HepG2 (cell line): ENCODE data around the gene PIR. TPM values are rescaled to one million over a fixed set of nuclear protein-coding genes. Genes with fewer than 3 reads are reported as not detected.
A peak's percentile ranks its signal among the peaks of the same experiment; 100 is the strongest.

Source experiments
- ADNP ChIP-seq: sonication (generic); formaldehyde crosslinking; IDR thresholded peaks from 2 replicates; pipeline ENCODE4 v1.4.0; 2020; ENCODE audit warnings: missing genetic modification reagents
- AGO1 ChIP-seq: fragments of 200-400 bp; formaldehyde crosslinking; IDR thresholded peaks from 2 replicates; pipeline ENCODE4 v1.6.1; 2017; ENCODE audit warnings: mild to moderate bottlenecking, low read depth, low read length, moderate library complexity; ENCODE audit not compliant: poor library complexity, severe bottlenecking
- CENPT ChIP-seq: sonication (generic); formaldehyde crosslinking; IDR thresholded peaks from 2 replicates; pipeline ENCODE4 v1.8.0; 2022; ENCODE audit warnings: low read depth, mild to moderate bottlenecking, moderate library complexity, missing genetic modification reagents
- FOXC1 ChIP-seq: sonication (generic); formaldehyde crosslinking; IDR thresholded peaks from 2 replicates; pipeline ENCODE4 v1.8.0; 2022; ENCODE audit warnings: mild to moderate bottlenecking, missing genetic modification reagents, borderline replicate concordance
- FOXO1 ChIP-seq: sonication (generic); formaldehyde crosslinking; IDR thresholded peaks from 2 replicates; pipeline ENCODE4 v1.4.0; 2020; ENCODE audit warnings: missing genetic modification reagents
- HOXA9 ChIP-seq: sonication (generic); formaldehyde crosslinking; IDR thresholded peaks from 2 replicates; pipeline ENCODE4 v1.8.1; 2022; ENCODE audit warnings: missing genetic modification reagents, mild to moderate bottlenecking, moderate library complexity, borderline replicate concordance
- KDM2A ChIP-seq: sonication (generic); formaldehyde crosslinking; IDR thresholded peaks from 2 replicates; pipeline ENCODE4 v1.4.0; 2020; ENCODE audit warnings: low read depth, missing genetic modification reagents, borderline replicate concordance
- POLR2AphosphoS5 ChIP-seq: IDR thresholded peaks from 2 replicates; pipeline ENCODE4 v1.6.1; 2012; ENCODE audit warnings: low read depth, low read length
- PRDM10 ChIP-seq: sonication (generic); formaldehyde crosslinking; IDR thresholded peaks from 2 replicates; pipeline ENCODE4 v1.4.0; 2020; ENCODE audit warnings: low read depth, missing genetic modification reagents
- RAD21 ChIP-seq: fragments of 450-650 bp; formaldehyde crosslinking; IDR thresholded peaks from 2 replicates; pipeline ENCODE4 v1.5.0; 2020; ENCODE audit warnings: mild to moderate bottlenecking
- RBAK ChIP-seq: sonication (generic); formaldehyde crosslinking; IDR thresholded peaks from 2 replicates; pipeline ENCODE4 v1.5.1; 2020; ENCODE audit warnings: mild to moderate bottlenecking, missing genetic modification reagents
- RBFOX2 ChIP-seq: fragments of 200-400 bp; formaldehyde crosslinking; IDR thresholded peaks from 2 replicates; pipeline ENCODE4 v1.6.1; 2017; ENCODE audit warnings: low read depth, mild to moderate bottlenecking, low read length
- RFXAP ChIP-seq: sonication (generic); formaldehyde crosslinking; IDR thresholded peaks from 2 replicates; pipeline ENCODE4 v1.4.0; 2020; ENCODE audit warnings: missing genetic modification reagents, borderline replicate concordance
- SMC3 ChIP-seq: IDR thresholded peaks from 2 replicates; pipeline ENCODE4 v1.6.1; 2011; ENCODE audit warnings: low read length, improper control_type of control experiment
- SP5 ChIP-seq: IDR thresholded peaks from 2 replicates; pipeline ENCODE4 v1.6.1; 2016; ENCODE audit warnings: low read depth, borderline replicate concordance
- SSRP1 ChIP-seq: IDR thresholded peaks from 2 replicates; pipeline ENCODE4 v1.6.1; 2016; ENCODE audit warnings: control low read depth
- TBP ChIP-seq: sonication (generic); formaldehyde crosslinking; IDR thresholded peaks from 2 replicates; pipeline ENCODE4 v1.5.0; 2020; ENCODE audit warnings: missing genetic modification reagents
- TFAP4 ChIP-seq: sonication (generic); IDR thresholded peaks from 2 replicates; pipeline ENCODE4 v1.6.1; 2016; ENCODE audit warnings: low read depth, borderline replicate concordance
- TRIM24 ChIP-seq: sonication (generic); formaldehyde crosslinking; IDR thresholded peaks from 2 replicates; pipeline ENCODE4 v1.8.0; 2022; ENCODE audit warnings: mild to moderate bottlenecking, missing genetic modification reagents
- U2AF1 ChIP-seq: fragments of 200-400 bp; formaldehyde crosslinking; optimal IDR thresholded peaks from 2 replicates; pipeline ENCODE3; 2017; ENCODE audit warnings: mild to moderate bottlenecking, low read depth, low read length
- ZBTB4 ChIP-seq: sonication (generic); formaldehyde crosslinking; IDR thresholded peaks from 2 replicates; pipeline ENCODE4 v1.4.0; 2020; ENCODE audit warnings: missing genetic modification reagents, mild to moderate bottlenecking, borderline replicate concordance
- ZNF557 ChIP-seq: sonication (generic); formaldehyde crosslinking; IDR thresholded peaks from 2 replicates; pipeline ENCODE4 v1.4.0; 2020; ENCODE audit warnings: missing genetic modification reagents
- ZNF839 ChIP-seq: sonication (generic); formaldehyde crosslinking; IDR thresholded peaks from 2 replicates; pipeline ENCODE4 v1.4.0; 2020; ENCODE audit warnings: missing genetic modification reagents, mild to moderate bottlenecking, borderline replicate concordance
- polyA plus RNA-seq, 8 experiments: library from polyadenylated mRNA; depleted of rRNA in 3 of 8; stranded (reverse) in 7 of 8; unstranded in 1 of 8; fragments of >200 nt; fragmentation: Illumina TruSeq in 4 of 8; extraction: Trizol in 4 of 8; gene quantifications; 2 replicates each; pipeline versions ENCODE4 v1.2.1 to v1.2.3, GENCODE V29; 2011 to 2016; ENCODE audit warnings: low read depth in 4 of 8, missing spikeins in 1 of 8, mixed read lengths in 1 of 8; ENCODE audit not compliant: insufficient read depth in 1 of 8
- total RNA-seq, 5 experiments: library from RNA; depleted of rRNA; stranded (reverse); fragments of >200 nt; fragmentation: Illumina TruSeq; extraction: Trizol; gene quantifications; 2 replicates each; pipeline ENCODE4 v1.2.3, GENCODE V29; 2016; ENCODE audit warnings: low read depth in 1 of 5

Gene PIR
- total and polyA plus RNA-seq, 2 of the 13 experiments (the other 11 are each of a cell fraction or from before 2014, with no cell fraction given): 12.2 to 38.0 TPM

- no peak for TF ChIP-seq RFXAP (CRISPR knock-in tag)
- TF ChIP-seq SMC3: no peak
- TF ChIP-seq HOXA9 (CRISPR knock-in tag): no peak
- TF ChIP-seq FOXO1: no peak
- TF ChIP-seq TFAP4: no peak
- TF ChIP-seq RBAK (CRISPR knock-in tag): no peak
- no peak for TF ChIP-seq CENPT
- no peak for TF ChIP-seq ADNP (CRISPR knock-in tag)
- no peak for TF ChIP-seq ZNF839 (CRISPR knock-in tag)
- TF ChIP-seq SSRP1 (CRISPR knock-in tag): no peak
- TF ChIP-seq AGO1: peak; percentile 60
- TF ChIP-seq FOXC1 (CRISPR knock-in tag): peak; percentile 17; the same call in 1 of the 2 replicates
- no peak for TF ChIP-seq ZBTB4 (CRISPR knock-in tag)
- 0 out of 2 replicates have a peak, but pooled peaks have one; percentile 52 for TF ChIP-seq KDM2A (CRISPR knock-in tag)
- TF ChIP-seq POLR2AphosphoS5: peak; percentile 31
- TF ChIP-seq TBP (CRISPR knock-in tag): no peak
- TF ChIP-seq SP5 (CRISPR knock-in tag): no peak
- no peak for TF ChIP-seq RAD21 (CRISPR knock-in tag)
- TF ChIP-seq PRDM10 (CRISPR knock-in tag): no peak
- TF ChIP-seq U2AF1: no peak
- peak; percentile 65 for TF ChIP-seq RBFOX2
- TF ChIP-seq ZNF557 (CRISPR knock-in tag): no peak
- no peak for TF ChIP-seq TRIM24 (CRISPR knock-in tag)
Measured at GRCh38 chrX:15493118-15493962, at the start of gene PIR (continued).
